ENCODE data around the gene SYNE2. TPM values are rescaled to one million over a fixed set of nuclear protein-coding genes. Genes with fewer than 3 reads are reported as not detected.
A peak's percentile ranks its signal among the peaks of the same experiment; 100 is the strongest.

The SYNE2 gene
- total RNA-seq, 2 donors from 2014 or later, result 206 to 223 TPM

DNA sequence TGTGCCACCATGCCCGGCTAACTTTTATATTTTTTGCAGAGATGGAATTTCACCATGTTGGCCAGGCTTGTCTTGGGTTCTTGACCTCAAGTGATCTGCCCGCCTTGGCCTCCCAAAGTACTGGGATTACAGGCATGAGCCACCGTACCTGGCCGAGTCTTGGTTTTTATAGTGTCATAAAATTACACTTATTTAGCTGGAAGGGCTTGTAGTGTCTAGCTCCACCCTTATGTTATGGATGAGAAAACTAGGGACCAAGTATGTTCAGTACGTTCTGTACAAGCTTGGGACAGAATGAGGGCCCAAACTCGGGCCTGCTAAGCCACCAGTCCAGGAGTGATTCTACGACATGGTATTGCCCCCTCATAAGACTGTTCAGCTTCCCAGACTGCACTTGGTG, 35.1 kb downstream of the SYNE2 start:
- Mint-ChIP-seq H3K27ac (no peak overlapping the region), H3K4me1 (peaks cover 41% of the 10 kb centered on the region), H3K27me3 (no peaks in the 10 kb centered on the region), H3K36me3 (ENCODE audit: low read depth) (peaks cover 3% of the 10 kb centered on the region), H3K4me3 (no peak overlapping the region)
- DNase-seq, result no peak
- no peaks in the 10 kb centered on the region for H3K9me3 ChIP-seq (ENCODE audit: control insufficient read depth, low read length, poor library complexity, severe bottlenecking)
- no peak for ATAC-seq

DNA sequence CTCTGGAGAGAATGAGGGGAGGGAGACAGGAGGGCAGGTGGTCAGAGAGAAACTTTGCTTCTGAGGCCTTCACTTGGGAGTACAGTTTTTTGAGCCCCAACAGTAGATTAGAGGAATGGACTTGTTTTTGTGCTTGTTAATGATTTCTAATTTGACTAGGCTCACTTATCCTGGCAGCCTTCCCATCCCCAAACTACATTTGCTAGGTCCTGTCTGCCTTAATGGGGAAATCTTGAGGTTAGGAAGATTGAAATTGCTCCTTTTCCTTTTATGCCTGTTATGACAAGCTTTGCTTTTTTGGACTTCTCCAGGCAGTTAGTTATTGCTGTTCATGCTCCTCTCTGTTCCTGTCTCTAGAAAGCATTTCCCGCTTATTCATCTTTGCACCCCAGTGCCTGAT, 37.7 kb downstream of the SYNE2 start:
- peaks cover 28% of the 10 kb centered on the region for H3K4me1 Mint-ChIP-seq
- ATAC-seq (no peak), DNase-seq (no peak)
- no peak overlapping the region for H3K4me3 Mint-ChIP-seq
- H3K27me3 Mint-ChIP-seq, result no peaks in the 10 kb centered on the region
- no peaks in the 10 kb centered on the region for H3K36me3 Mint-ChIP-seq (ENCODE audit: low read depth)
- no peaks in the 10 kb centered on the region for H3K9me3 ChIP-seq (ENCODE audit: control insufficient read depth, low read length, poor library complexity, severe bottlenecking)
- H3K27ac Mint-ChIP-seq, result peak overlapping the region; percentile 81

DNA sequence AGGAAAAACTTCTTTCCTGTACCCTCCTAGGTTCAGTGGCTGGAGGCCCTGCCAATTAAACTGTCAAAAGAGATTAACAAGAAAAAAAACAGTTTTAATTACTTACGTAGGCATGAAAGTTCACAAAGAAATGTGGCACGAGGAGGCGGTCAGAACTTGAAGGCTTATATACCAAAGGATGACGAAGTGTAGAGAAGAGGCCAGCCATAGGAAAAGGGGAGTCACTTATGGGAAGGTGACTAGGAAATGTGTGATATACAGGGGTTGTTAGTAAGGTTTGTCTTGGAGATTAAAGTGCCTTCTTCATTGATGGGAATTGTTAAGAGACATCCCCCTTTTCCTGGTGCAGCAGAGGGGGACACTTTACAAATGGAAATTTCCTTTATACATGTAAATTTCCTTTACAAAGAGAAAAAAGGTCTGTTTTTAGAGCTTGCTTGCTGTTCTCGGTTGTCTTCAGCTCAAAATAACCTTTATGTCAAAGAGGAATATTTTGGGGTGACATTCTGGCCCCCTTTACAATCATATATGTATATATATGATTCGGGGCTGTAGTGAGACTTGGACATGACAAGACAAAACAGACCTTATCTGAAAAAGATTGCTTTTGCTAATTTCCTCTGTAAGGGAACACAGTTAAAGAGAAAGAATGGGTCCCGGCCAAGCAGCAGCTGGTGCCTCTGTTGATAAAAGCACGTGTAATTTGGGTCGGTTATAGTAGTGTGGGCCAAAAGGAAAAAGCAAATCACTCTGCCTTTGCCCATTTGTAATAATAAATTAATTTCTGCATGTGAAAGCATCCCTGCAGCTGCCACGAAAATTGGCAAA, 38.6 kb downstream of the SYNE2 start:
- DNase-seq, result no peak
- H3K9me3 ChIP-seq (ENCODE audit: control insufficient read depth, low read length, poor library complexity, severe bottlenecking), result no peaks in the 10 kb centered on the region
- Mint-ChIP-seq H3K27ac (peak overlapping the region; percentile 81), H3K27me3 (no peaks in the 10 kb centered on the region), H3K36me3 (ENCODE audit: low read depth) (no peaks in the 10 kb centered on the region), H3K4me3 (no peak overlapping the region), H3K4me1 (peaks cover 24% of the 10 kb centered on the region)
- no peak for ATAC-seq

DNA sequence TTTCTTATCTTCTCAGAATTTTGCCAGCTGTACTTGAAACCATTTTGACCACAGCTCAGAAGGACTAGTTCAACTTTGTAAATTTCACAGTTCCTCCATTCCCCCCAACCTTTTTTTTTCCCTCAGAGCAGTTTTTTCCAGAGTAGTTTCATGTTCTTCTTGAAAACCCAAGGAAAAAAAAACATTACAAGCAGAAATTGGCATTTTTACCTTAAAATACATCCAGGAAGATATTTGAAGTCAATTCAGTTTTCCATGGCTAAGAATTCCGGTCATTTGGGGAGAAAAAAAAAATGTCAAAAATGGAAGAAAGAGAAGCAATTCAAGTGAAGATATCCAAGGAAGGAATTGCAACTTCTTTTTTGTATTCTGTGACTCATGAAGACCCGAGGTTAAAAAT, 39.5 kb downstream of the SYNE2 start:
- Mint-ChIP-seq H3K27ac (no peak overlapping the region), H3K4me1 (peaks cover 27% of the 10 kb centered on the region)
- no peak for DNase-seq

DNA sequence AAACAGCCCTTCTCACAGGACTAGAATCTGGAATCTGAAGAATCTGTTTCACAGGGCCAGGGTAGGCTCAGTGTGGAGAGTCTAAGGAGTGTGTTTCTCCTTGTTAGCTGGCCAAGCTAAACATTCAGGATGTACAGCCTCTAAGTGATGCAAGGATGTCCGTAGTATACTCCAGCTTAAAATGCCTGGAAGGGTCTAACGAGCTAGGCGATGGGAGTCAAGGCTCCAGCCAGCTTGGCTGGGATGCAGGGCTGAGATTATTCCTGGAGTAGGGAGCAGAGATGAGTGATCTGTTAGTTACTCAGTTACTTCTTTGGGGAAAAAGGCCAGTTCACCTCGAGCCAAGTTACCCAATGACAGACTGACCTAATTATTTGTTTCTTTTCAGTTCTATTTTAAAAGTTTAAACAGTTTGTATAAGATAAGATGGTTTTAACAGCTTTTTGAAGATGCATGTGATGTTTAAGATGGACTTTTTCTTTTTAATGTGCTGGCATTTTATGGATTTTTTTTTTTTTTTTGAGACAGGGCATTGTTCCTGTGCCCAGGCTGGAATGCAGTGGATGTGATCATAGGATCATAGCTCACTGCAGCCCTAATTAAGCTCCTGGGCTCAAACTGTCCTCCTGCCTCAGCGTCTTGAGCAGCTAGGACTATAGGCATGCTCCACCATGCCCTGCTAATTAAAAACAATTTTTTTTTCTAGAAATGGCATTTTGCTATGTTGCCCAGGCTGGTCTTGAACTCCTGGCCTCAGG, 41.1 kb downstream of the SYNE2 start:
- H3K27ac Mint-ChIP-seq, result no peak overlapping the region
- no peak overlapping the region for H3K4me3 Mint-ChIP-seq
- peaks cover 2% of the 10 kb centered on the region for H3K36me3 Mint-ChIP-seq (ENCODE audit: low read depth)
- ATAC-seq, result no peak
- H3K9me3 ChIP-seq (ENCODE audit: control insufficient read depth, low read length, poor library complexity, severe bottlenecking), result no peaks in the 10 kb centered on the region
- peaks cover 33% of the 10 kb centered on the region for H3K4me1 Mint-ChIP-seq
- no peaks in the 10 kb centered on the region for H3K27me3 Mint-ChIP-seq
- no peak for DNase-seq

More for the DNA sequence above, 39.5 kb downstream of the SYNE2 start:
- H3K4me3 Mint-ChIP-seq, result no peak overlapping the region
- no peak for ATAC-seq
- H3K27me3 Mint-ChIP-seq, result no peaks in the 10 kb centered on the region
- no peaks in the 10 kb centered on the region for H3K36me3 Mint-ChIP-seq (ENCODE audit: low read depth)
- no peaks in the 10 kb centered on the region for H3K9me3 ChIP-seq (ENCODE audit: control insufficient read depth, low read length, poor library complexity, severe bottlenecking)

DNA sequence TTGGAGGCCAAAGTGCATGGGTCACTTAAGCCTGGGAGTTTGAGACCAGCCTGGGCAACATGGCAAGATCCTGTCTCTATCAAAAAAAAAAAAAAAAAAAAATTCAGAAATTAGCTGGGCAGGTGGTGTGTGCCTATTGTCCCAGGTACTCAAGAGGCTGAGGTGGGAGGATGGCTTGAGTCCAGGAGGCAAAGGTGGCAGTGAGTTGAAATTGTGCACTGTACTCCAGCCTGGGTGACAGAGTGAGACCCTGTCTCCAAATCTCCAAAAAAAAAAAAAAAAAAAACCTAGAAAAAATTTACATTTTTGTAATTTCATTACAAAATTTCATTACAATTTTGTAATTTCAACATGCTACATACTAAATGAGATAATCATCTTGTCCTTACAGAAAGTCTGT, 42.7 kb downstream of the SYNE2 start:
- ATAC-seq (no peak), DNase-seq (no peak)
- no peaks in the 10 kb centered on the region for H3K9me3 ChIP-seq (ENCODE audit: control insufficient read depth, low read length, poor library complexity, severe bottlenecking)
- Mint-ChIP-seq H3K27ac (peak overlapping the region; percentile 73), H3K36me3 (ENCODE audit: low read depth) (peaks cover 2% of the 10 kb centered on the region), H3K4me1 (peaks cover 37% of the 10 kb centered on the region), H3K4me3 (no peak overlapping the region), H3K27me3 (no peaks in the 10 kb centered on the region)

DNA sequence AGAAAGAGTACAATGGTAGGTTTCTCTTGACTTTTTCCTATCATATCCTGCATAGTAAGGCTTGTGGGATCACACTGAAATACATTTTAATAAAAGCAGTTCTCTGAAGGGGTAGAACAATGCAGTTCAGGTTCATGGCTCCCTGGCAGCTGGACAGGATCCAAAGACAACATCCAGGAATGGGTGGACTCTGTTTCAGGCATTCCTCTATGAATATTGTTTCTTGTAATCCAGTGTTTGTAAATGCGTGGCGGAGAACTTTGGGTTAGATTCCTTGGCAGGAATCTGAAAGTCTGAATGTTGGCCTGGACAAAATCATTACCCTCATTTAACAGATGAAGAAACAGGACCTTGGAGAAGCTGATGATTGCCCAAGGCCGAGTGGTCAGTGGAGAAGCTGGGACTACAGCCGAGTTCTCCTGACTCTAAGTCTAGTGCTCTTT, 43.5 kb downstream of the SYNE2 start:
- Mint-ChIP-seq H3K36me3 (ENCODE audit: low read depth) (peaks cover 2% of the 10 kb centered on the region), H3K27ac (peak overlapping the region; percentile 73), H3K4me3 (no peak overlapping the region), H3K27me3 (no peaks in the 10 kb centered on the region), H3K4me1 (peaks cover 34% of the 10 kb centered on the region)
- H3K9me3 ChIP-seq (ENCODE audit: control insufficient read depth, low read length, poor library complexity, severe bottlenecking), result no peaks in the 10 kb centered on the region
- no peak for ATAC-seq
- DNase-seq, result no peak

DNA sequence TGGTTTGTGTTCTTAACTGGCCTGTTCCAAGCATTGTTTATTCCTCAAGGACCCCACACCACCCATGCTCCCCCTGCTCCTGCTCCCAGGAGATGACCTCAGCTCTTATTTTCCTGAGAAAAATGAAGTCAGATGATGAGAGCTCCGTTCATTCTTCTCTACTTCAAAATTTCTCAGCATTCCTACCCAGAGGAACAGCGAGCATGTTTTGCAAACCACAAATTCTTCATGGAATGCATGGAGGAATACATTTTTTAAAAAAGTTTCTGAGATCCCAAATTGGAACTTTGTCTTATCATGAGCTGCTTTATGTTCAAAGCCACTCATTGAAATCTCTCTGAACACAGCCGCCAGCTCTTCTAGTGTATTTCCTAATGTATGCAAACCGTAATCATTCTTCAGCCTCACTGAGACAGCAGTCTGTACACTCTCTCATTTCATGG, 44.9 kb downstream of the SYNE2 start:
- Mint-ChIP-seq H3K36me3 (ENCODE audit: low read depth) (peaks cover 2% of the 10 kb centered on the region), H3K27me3 (no peaks in the 10 kb centered on the region), H3K27ac (peak overlapping the region; percentile 39), H3K4me1 (peaks cover 35% of the 10 kb centered on the region), H3K4me3 (no peak overlapping the region)
- ATAC-seq (no peak), DNase-seq (no peak)
- no peaks in the 10 kb centered on the region for H3K9me3 ChIP-seq (ENCODE audit: control insufficient read depth, low read length, poor library complexity, severe bottlenecking)

DNA sequence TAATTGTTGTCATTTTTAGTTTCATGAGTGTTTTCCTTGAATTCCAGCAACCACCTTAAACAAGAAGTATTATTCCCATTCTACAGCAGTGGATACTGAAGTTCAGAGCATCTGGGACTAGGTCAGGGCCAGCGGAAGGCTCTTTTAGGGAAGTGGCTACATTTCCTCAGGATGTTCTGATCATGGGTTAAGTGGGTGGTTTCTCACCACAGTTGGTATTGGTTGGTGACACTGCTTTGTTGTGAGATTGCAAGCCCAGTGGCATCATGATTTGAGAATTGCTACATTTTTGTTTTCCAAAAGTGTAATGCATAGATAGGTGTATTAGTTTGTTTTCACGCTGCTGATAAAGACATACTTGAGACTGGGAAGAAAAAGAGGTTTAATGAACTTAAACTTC, 47.1 kb downstream of the SYNE2 start:
- no peaks in the 10 kb centered on the region for H3K27me3 Mint-ChIP-seq
- H3K4me3 Mint-ChIP-seq, result peak overlapping the region; percentile 49
- peaks cover 2% of the 10 kb centered on the region for H3K36me3 Mint-ChIP-seq (ENCODE audit: low read depth)
- peak; percentile 72 for ATAC-seq
- H3K4me1 Mint-ChIP-seq, result peaks cover 48% of the 10 kb centered on the region
- no peak for DNase-seq
- H3K9me3 ChIP-seq (ENCODE audit: control insufficient read depth, low read length, poor library complexity, severe bottlenecking), result no peaks in the 10 kb centered on the region
- H3K27ac Mint-ChIP-seq, result peak overlapping the region; percentile 42

DNA sequence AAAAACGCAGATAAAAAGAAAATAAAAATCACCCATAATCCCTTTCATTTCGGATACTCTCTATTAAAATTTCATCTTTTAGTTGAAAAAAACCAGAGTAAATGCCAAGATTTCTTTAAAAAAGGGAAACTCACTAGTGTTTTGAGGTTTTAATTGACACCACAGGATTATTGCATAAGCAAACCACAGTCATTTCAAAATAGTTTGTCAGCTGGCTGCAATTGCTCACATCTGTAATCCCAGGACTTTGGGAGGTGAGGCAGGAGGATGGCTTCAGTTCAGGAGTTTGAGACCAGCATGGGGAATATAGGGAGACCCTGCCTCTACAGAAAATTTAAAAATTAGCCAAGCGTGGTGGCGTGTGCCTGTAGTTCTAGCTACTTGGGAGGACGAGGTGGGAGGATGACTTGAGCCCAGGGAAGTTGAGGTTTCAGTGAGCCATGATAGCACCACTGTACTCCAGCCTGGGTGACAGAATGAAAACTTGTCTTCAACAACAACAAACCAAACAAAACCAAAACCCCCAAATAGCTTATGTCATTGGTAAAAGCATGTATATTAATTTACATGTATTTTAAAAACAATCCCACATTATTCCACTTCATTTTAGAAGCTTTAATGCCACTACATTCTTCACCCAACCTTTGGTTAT, 48.8 kb downstream of the SYNE2 start:
- H3K4me1 Mint-ChIP-seq, result peaks cover 58% of the 10 kb centered on the region
- peaks cover 2% of the 10 kb centered on the region for H3K36me3 Mint-ChIP-seq (ENCODE audit: low read depth)
- DNase-seq, result no peak
- peak overlapping the region; percentile 42 for H3K27ac Mint-ChIP-seq
- H3K4me3 Mint-ChIP-seq, result peak overlapping the region; percentile 19
- no peaks in the 10 kb centered on the region for H3K27me3 Mint-ChIP-seq
- ATAC-seq, result peak; percentile 39
- no peaks in the 10 kb centered on the region for H3K9me3 ChIP-seq (ENCODE audit: control insufficient read depth, low read length, poor library complexity, severe bottlenecking)

DNA sequence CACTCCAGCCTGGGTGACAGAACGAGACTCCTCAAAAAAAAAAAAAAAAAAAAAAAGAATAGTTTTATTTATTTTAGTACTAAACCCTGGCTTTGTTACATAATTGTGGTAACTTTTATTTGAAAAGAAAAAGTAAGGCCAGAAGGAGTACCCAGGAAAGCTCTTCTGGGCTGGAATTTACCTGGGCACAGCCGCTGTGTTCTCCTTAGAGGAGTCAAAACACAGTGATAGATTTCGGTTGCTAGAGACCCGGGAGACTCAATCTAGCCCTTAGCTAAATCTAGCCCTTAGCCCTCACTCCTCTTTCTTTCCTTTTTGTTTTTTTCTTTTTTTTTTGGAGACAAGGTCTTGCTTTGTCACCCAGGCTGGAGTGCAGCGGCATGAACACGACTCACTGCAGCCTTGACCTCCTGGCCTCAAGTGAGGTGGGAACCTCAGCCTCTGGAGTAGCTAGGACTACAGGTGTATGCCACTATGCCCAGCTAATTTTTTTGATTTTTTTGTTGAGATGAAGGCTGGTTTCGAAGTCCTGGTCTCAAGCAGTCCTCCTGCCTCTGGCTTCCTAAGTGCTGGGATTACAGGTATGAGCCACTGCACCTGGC, 49.7 kb downstream of the SYNE2 start:
- H3K27ac Mint-ChIP-seq, result peak overlapping the region; percentile 9
- H3K4me1 Mint-ChIP-seq, result peaks cover 56% of the 10 kb centered on the region
- H3K27me3 Mint-ChIP-seq, result no peaks in the 10 kb centered on the region
- DNase-seq (no peak), ATAC-seq (no peak)
- H3K9me3 ChIP-seq (ENCODE audit: control insufficient read depth, low read length, poor library complexity, severe bottlenecking), result no peaks in the 10 kb centered on the region
- H3K4me3 Mint-ChIP-seq, result no peak overlapping the region
- peaks cover 2% of the 10 kb centered on the region for H3K36me3 Mint-ChIP-seq (ENCODE audit: low read depth)

DNA sequence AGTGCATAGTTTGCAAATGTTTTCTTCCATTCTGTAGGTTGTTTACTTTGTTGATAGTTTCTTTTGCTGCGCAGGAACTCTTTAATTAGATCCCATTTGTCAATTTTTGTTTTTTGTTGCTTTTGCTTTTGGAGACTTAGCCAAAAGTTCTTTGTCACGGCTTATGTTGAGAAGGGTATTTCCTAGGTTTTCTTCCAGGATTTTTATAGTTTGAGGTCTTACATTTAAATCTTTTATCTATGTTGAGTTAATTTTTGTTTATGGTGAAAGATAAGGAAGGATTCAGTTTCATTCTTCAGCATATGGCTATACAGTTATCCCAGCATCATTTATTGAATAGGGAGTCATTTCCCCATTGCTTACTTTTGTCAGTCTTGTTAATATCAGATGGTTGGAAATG, 51.9 kb downstream of the SYNE2 start:
- Mint-ChIP-seq H3K4me3 (peak overlapping the region; percentile 47), H3K27ac (peak overlapping the region; percentile 1), H3K4me1 (peaks cover 56% of the 10 kb centered on the region), H3K27me3 (no peaks in the 10 kb centered on the region), H3K36me3 (ENCODE audit: low read depth) (no peaks in the 10 kb centered on the region)
- DNase-seq (no peak), ATAC-seq (no peak)
- no peaks in the 10 kb centered on the region for H3K9me3 ChIP-seq (ENCODE audit: control insufficient read depth, low read length, poor library complexity, severe bottlenecking)

DNA sequence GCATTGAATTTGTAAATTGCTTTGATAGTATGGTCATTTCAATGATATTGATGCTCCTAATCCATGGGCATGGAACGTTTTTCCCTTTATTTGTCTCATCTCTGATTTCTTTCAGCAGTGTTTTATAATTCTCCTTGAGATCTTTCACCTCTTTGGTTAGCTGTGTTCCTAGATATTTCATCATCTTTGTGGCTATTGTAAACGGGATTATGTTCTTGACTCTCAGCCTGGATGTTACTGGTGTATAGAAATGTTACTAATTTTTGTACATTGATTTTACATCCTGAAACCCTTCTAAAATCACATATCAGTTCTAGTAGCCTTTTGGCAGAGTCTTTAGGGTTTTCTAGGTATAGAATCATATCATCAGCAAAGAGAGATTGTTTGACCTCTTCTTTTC, 52.6 kb downstream of the SYNE2 start:
- H3K36me3 Mint-ChIP-seq (ENCODE audit: low read depth), result no peaks in the 10 kb centered on the region
- H3K9me3 ChIP-seq (ENCODE audit: control insufficient read depth, low read length, poor library complexity, severe bottlenecking), result no peaks in the 10 kb centered on the region
- H3K4me1 Mint-ChIP-seq, result peaks cover 50% of the 10 kb centered on the region
- H3K27me3 Mint-ChIP-seq, result no peaks in the 10 kb centered on the region
- DNase-seq, result no peak
- no peak for ATAC-seq
- peak overlapping the region; percentile 1 for H3K27ac Mint-ChIP-seq
- no peak overlapping the region for H3K4me3 Mint-ChIP-seq

All from T-helper 17 cell (primary cell).